Peyer's patch (tissue), 4 donors: ENCODE results near the gene ZNF823.

Source experiments
- POLR2A ChIP-seq, 2 donors: fragments of 450-650 bp; IDR thresholded peaks; one replicate each; pipeline ENCODE4 v1.5.1; 2017; ENCODE audit warnings: antibody characterized with exemption in 2 of 2, mild to moderate bottlenecking in 2 of 2, moderate library complexity in 2 of 2
- TF ChIP-seq, protein P1 (sequence below), 6 experiments: fragments of 450-650 bp in 4 of 6; fragments of 200-600 bp in 2 of 6; sonication (generic) in 1 of 6; IDR thresholded peaks; one replicate each; pipeline ENCODE4 v1.5.1; 2017 to 2019; ENCODE audit warnings: antibody characterized with exemption in 6 of 6, mild to moderate bottlenecking in 3 of 6, moderate library complexity in 1 of 6

DNA sequence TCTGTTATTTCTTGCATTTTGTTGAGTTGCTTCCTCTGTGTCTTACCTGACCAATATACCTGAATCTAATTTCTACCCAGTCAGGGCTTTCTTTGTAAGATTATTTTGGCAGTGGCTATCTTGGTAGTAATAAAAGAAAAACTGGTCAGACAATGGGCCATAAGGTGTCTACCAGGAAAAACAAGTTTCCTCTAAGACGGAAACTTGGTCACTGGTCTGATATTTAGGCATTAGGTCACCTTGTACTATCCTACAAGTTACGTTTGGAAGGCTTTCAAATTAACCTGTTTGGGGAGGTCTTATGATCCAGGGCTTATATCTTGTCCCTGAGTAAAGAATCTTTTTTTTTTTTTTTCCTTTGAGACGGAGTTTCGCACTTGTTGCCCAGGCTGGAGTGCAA lies 9.2 kb downstream of the ZNF823 start:
- TF ChIP-seq, protein P1, sequence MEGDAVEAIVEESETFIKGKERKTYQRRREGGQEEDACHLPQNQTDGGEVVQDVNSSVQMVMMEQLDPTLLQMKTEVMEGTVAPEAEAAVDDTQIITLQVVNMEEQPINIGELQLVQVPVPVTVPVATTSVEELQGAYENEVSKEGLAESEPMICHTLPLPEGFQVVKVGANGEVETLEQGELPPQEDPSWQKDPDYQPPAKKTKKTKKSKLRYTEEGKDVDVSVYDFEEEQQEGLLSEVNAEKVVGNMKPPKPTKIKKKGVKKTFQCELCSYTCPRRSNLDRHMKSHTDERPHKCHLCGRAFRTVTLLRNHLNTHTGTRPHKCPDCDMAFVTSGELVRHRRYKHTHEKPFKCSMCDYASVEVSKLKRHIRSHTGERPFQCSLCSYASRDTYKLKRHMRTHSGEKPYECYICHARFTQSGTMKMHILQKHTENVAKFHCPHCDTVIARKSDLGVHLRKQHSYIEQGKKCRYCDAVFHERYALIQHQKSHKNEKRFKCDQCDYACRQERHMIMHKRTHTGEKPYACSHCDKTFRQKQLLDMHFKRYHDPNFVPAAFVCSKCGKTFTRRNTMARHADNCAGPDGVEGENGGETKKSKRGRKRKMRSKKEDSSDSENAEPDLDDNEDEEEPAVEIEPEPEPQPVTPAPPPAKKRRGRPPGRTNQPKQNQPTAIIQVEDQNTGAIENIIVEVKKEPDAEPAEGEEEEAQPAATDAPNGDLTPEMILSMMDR (IDR thresholded peaks at IDR 0.05) = no peak
- TF ChIP-seq POLR2A (IDR thresholded peaks at IDR 0.05) = no peak
